ACC112 (cell line): ENCODE measurements around the gene GRIP1.
"Not testable (repeated sequence)": the region's sequence is repeated elsewhere in the genome, so short reads cannot be mapped to it uniquely, and the experiment has no call there.

ENCODE experiments used
- H2AFZ ChIP-seq: fragments of 200-600 bp; sonication (generic); one replicate; pipeline ENCODE4 v1.6.0; 2017; ENCODE audit warnings: antibody characterized with exemption, low read length; ENCODE audit not compliant: unreplicated experiment
- H3K27ac ChIP-seq: fragments of 200-600 bp; sonication (generic); 2 replicates; pipeline ENCODE4 v1.5.1; 2014; ENCODE audit warnings: low read depth, mild to moderate bottlenecking, antibody characterized with exemption, low read length, moderate library complexity
- H3K27me3 ChIP-seq: fragments of 200-600 bp; sonication (generic); 2 replicates; pipeline ENCODE4 v1.6.1; 2014; ENCODE audit warnings: mild to moderate bottlenecking, antibody characterized with exemption, low read length, moderate library complexity, mixed read lengths; ENCODE audit not compliant: insufficient read depth
- H3K36me3 ChIP-seq: fragments of 200-600 bp; sonication (generic); 2 replicates; pipeline ENCODE4 v1.6.1; 2016; ENCODE audit warnings: mild to moderate bottlenecking, antibody characterized with exemption, low read length, moderate library complexity, mixed read lengths; ENCODE audit not compliant: insufficient read depth
- H3K4me1 ChIP-seq: fragments of 200-600 bp; sonication (generic); one replicate; pipeline ENCODE4 v1.6.1; 2016; ENCODE audit warnings: low read length, mixed read lengths; ENCODE audit not compliant: insufficient read depth, unreplicated experiment, control insufficient read depth
- H3K4me3 ChIP-seq: fragments of 200-600 bp; sonication (generic); 2 replicates; pipeline ENCODE4 v1.5.1; 2014; ENCODE audit warnings: mild to moderate bottlenecking, low read depth, low read length
- H3K79me2 ChIP-seq: fragments of 200-600 bp; sonication (generic); one replicate; pipeline ENCODE4 v1.6.0; 2016; ENCODE audit warnings: low read length; ENCODE audit not compliant: control insufficient read depth, unreplicated experiment, insufficient read depth

Gene GRIP1

GRCh38 chr12:66304296-66304900 lies 374.5 kb downstream of the GRIP1 start:
- Histone ChIP-seq H3K27me3 (peaks cover 19% of the 10 kb centered on the region), H3K79me2 (no peaks in the 10 kb centered on the region), H2AFZ (no peak overlapping the region), H3K4me1 (no peaks in the 10 kb centered on the region), H3K36me3 (no peaks in the 10 kb centered on the region), H3K27ac (no peak overlapping the region), H3K4me3 (no peak overlapping the region)

DNA sequence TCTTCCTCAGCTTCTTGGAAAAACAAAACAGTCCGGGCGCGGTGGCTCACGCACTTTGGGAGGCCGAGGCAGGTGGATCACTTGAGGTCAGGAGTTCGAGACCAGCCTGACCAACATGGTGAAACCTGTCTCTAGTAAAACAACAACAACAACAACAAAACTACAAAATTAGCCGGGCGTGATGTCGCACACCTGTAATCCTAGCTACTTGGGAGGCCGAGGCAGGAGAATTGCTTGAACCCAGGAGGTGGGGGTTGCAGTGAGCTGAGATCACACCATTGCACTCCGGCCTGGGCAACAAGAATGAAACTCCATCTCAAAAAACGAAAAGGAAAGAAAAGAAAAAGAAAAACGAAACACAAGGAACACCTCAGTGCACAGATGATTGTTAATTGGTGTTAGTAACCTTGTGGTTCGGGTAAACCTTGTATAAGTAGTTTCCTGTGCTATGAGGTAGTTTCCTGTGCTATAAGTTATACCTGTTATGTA lies 375.5 kb downstream of the GRIP1 start:
- H3K27me3 ChIP-seq = peaks cover 22% of the 10 kb centered on the region
- H3K4me1 ChIP-seq, H2AFZ ChIP-seq, H3K27ac ChIP-seq, H3K79me2 ChIP-seq, H3K36me3 ChIP-seq: not testable (repeated sequence)
- peak overlapping the region; percentile 86 for H3K4me3 ChIP-seq

- Histone ChIP-seq H3K79me2 (no peaks in the 10 kb centered on the region), H3K27me3 (peaks cover 22% of the 10 kb centered on the region), H3K4me3 (peak overlapping the region; percentile 86), H3K4me1 (no peaks in the 10 kb centered on the region), H3K27ac (no peak overlapping the region), H3K36me3 (no peaks in the 10 kb centered on the region), H2AFZ (peak overlapping the region; percentile 99)
Observed at GRCh38 chr12:66302827-66303169, 376.1 kb downstream of the GRIP1 start.

DNA sequence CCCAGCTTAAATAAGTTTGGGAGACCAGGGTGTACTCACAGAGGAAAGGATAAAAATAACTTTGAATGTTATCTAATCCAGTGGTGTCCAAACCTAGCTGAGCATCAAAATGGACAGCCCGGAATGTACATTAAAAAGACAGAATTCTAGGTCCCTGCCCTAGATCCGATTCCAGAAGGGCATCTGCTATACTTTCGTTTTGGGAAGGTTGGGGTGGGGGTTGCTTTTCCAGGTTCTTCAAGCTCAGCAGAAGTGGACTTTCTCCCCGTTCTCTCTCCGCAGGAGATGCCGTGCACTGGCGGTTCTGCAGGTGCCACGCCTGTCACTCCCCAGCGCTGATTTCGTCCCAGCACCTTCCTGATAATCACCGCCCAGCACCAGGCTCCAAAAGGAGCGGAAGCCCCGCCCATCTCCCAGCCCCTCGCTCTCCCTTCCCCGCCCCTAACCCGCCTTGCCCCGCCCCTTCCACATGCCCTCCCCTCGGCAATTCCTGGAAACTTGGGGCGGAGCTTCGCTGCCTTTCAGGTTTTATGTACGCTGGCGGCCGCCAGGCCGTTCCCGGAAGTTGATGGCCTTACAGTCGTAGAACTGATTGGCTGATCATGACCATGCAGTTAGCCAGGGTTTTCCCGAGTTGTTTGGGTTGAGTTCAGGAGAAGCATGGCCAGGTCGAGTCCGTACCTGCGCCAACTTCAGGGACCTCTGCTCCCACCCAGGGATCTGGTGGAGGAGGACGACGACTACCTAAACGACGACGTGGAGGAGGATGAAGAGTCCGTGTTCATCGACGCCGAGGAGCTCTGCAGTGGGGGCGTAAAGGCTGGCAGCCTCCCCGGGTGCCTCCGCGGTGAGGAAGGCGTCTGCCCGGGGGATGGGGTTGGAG lies 376.7 kb downstream of the GRIP1 start, which contains the start of gene HELB:
Gene HELB (plus strand): TSS at position 550 of the 883 bp plus-strand sequence. CDS start 111 bp downstream, at position 661.
- H2AFZ ChIP-seq = peak within 1 kb of the TSS; percentile 99

GRCh38 chr12:66297923-66298322 lies 381.0 kb downstream of the GRIP1 start:
- H3K79me2 ChIP-seq = no peaks in the 10 kb centered on the region
- no peaks in the 10 kb centered on the region for H3K4me1 ChIP-seq
- no peaks in the 10 kb centered on the region for H3K36me3 ChIP-seq
- no peak overlapping the region for H2AFZ ChIP-seq
- no peak overlapping the region for H3K27ac ChIP-seq
- H3K27me3 ChIP-seq = peaks cover 43% of the 10 kb centered on the region
- no peak overlapping the region for H3K4me3 ChIP-seq

More for the DNA sequence above, 376.7 kb downstream of the GRIP1 start, which contains the start of gene HELB:
- H3K4me3 ChIP-seq = peak within 1 kb of the TSS; percentile 86
- no peaks in the 10 kb centered on the region for H3K36me3 ChIP-seq
- no peaks in the 10 kb centered on the region for H3K4me1 ChIP-seq
- no peaks in the 10 kb centered on the region for H3K79me2 ChIP-seq
- peaks cover 26% of the 10 kb centered on the region for H3K27me3 ChIP-seq
- H3K27ac ChIP-seq = no peak within 1 kb of the TSS
